SK-N-SH treated with all-trans-retinoic acid at 6 μM for 48 hours (cell line): ENCODE data around the gene CTIF.

Experiments
- ARNTL ChIP-seq: fragments of 450-650 bp; formaldehyde crosslinking; IDR thresholded peaks from 2 replicates; pipeline ENCODE4 v1.5.0; 2020; ENCODE audit warnings: low read depth, mild to moderate bottlenecking, moderate library complexity, borderline replicate concordance
- CSDC2 ChIP-seq: fragments of 250-450 bp; sonication (Bioruptor Pico); IDR thresholded peaks from 2 replicates; pipeline ENCODE4 v1.5.0; 2020; ENCODE audit warnings: mild to moderate bottlenecking, moderate library complexity
- ISL1 ChIP-seq: fragments of 250-450 bp; sonication (Bioruptor Pico); IDR thresholded peaks from 2 replicates; pipeline ENCODE4 v2.1.2; 2022; ENCODE audit warnings: mild to moderate bottlenecking, moderate library complexity
- PATZ1 ChIP-seq: fragments of 250-450 bp; sonication (Bioruptor Pico); IDR thresholded peaks from 2 replicates; pipeline ENCODE4 v1.8.0; 2020; ENCODE audit warnings: mild to moderate bottlenecking, moderate library complexity, borderline replicate concordance
- PPARA ChIP-seq: fragments of 250-450 bp; sonication (Bioruptor Pico); IDR thresholded peaks from 2 replicates; pipeline ENCODE4 v1.5.0; 2020; ENCODE audit warnings: mild to moderate bottlenecking, borderline replicate concordance
- RARB ChIP-seq: fragments of 250-450 bp; sonication (Bioruptor Pico); IDR thresholded peaks from 2 replicates; pipeline ENCODE4 v1.8.0; 2021; ENCODE audit warnings: mild to moderate bottlenecking, moderate library complexity
- ZFP3 ChIP-seq: fragments of 250-450 bp; sonication (Bioruptor Pico); IDR thresholded peaks from 2 replicates; pipeline ENCODE4 v1.5.0; 2020; ENCODE audit warnings: mild to moderate bottlenecking, moderate library complexity
- ZFP30 ChIP-seq: fragments of 450-650 bp; formaldehyde crosslinking; IDR thresholded peaks from 2 replicates; pipeline ENCODE4 v1.5.0; 2022; ENCODE audit warnings: mild to moderate bottlenecking, moderate library complexity
- ZNF70 ChIP-seq: fragments of 450-650 bp; formaldehyde crosslinking; IDR thresholded peaks from 2 replicates; pipeline ENCODE4 v1.5.0; 2020; ENCODE audit warnings: mild to moderate bottlenecking, moderate library complexity

GRCh38 chr18:48761582-48761981 is 222.8 kb downstream of the CTIF start:
- TF ChIP-seq ARNTL (CRISPR knock-in tag) (no peak), PATZ1 (no peak), RARB (CRISPR knock-in tag) (no peak), PPARA (no peak), ZFP30 (no peak), ZNF70 (CRISPR knock-in tag) (no peak), ZFP3 (no peak), ISL1 (CRISPR knock-in tag) (no peak), CSDC2 (CRISPR knock-in tag) (no peak)
